22Rv1 (cell line): ENCODE data around the gene IL1RAPL2.

ENCODE experiments used
- CTCF ChIP-seq: fragments of 450-650 bp; IDR thresholded peaks from 2 replicates; pipeline ENCODE4 v1.5.1; 2017; ENCODE audit warnings: mild to moderate bottlenecking
- ZFX ChIP-seq: fragments of 450-650 bp; IDR thresholded peaks from 2 replicates; pipeline ENCODE4 v1.6.1; 2017; ENCODE audit warnings: antibody characterized with exemption, borderline replicate concordance

- TF ChIP-seq ZFX (no peak), CTCF (no peak)
These were observed 708.1 kb downstream of the IL1RAPL2 start for GRCh38 chrX:105274091-105274490.
